Astrocyte of the spinal cord (primary cell): Measurements from ENCODE around the gene ANKRD34A.
A peak's percentile ranks its signal among the peaks of the same experiment; 100 is the strongest.

Experiments used
- DNase-seq: peaks from one replicate; pipeline ENCODE4 v3.0.0; 2011; ENCODE audit warnings: low read depth, low spot score
- H3K4me3 ChIP-seq: 2 replicates; pipeline ENCODE4 v1.5.1; 2011; ENCODE audit warnings: low read depth, mild to moderate bottlenecking, low read length, moderate library complexity
- in situ Hi-C: cut with HindIII; loops from 2 replicates; pipeline ENCODE4 v1.10.0; 2017; ENCODE audit warnings: low sequenced_read_pairs
- TF ChIP-seq, protein P1 (sequence below): IDR thresholded peaks from 2 replicates; pipeline ENCODE4 v1.5.1; 2012; ENCODE audit warnings: low read depth, mild to moderate bottlenecking, low read length, inconsistent platforms

The ANKRD34A gene

GRCh38 chr1:145983206-145983675 lies 18.9 kb upstream of the ANKRD34A start:
- TF ChIP-seq, protein P1, sequence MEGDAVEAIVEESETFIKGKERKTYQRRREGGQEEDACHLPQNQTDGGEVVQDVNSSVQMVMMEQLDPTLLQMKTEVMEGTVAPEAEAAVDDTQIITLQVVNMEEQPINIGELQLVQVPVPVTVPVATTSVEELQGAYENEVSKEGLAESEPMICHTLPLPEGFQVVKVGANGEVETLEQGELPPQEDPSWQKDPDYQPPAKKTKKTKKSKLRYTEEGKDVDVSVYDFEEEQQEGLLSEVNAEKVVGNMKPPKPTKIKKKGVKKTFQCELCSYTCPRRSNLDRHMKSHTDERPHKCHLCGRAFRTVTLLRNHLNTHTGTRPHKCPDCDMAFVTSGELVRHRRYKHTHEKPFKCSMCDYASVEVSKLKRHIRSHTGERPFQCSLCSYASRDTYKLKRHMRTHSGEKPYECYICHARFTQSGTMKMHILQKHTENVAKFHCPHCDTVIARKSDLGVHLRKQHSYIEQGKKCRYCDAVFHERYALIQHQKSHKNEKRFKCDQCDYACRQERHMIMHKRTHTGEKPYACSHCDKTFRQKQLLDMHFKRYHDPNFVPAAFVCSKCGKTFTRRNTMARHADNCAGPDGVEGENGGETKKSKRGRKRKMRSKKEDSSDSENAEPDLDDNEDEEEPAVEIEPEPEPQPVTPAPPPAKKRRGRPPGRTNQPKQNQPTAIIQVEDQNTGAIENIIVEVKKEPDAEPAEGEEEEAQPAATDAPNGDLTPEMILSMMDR: no peak
- in situ Hi-C loops: no loop called here
- H3K4me3 ChIP-seq: no peak overlapping the region

GRCh38 chr1:145982010-145982723 lies 17.8 kb upstream of the ANKRD34A start:
- in situ Hi-C loops: no loop called here
- H3K4me3 ChIP-seq: no peak overlapping the region
- no peak for DNase-seq
- TF ChIP-seq, protein P1: no peak

More at GRCh38 chr1:145983206-145983675, 18.9 kb upstream of the ANKRD34A start:
- no peak for DNase-seq

DNA sequence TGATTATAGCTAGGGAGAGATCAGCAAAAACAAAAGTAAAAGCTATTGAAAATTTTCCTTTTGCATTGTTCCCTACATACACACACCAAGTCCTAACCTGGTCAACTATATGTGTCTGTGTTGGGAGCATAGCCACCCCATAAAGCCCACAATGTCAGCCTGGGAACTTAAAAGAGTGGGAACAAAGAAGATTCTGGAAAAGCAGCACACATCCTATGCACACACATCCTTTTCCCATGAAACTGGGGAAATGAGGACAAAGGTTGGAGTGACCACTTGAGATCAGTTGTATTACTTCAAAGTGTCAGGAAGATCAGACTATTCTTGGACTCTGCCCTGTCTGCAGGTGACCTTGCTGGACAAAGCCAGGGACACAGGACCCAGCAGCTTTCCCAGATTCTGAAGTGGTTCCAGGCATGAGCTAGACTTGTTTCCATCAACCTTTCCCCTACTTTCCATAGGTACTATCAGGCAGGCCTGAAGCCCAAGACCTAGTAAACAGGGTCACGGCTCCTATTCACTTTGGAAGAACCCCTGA lies 16.2 kb upstream of the ANKRD34A start:
- TF ChIP-seq, protein P1: no peak
- no peak for DNase-seq
- in situ Hi-C loops: no loop called here
- no peak overlapping the region for H3K4me3 ChIP-seq

- in situ Hi-C loops: no loop called here
- no peak for DNase-seq
- TF ChIP-seq, protein P1: no peak
- H3K4me3 ChIP-seq: no peak overlapping the region
These were observed 15.5 kb upstream of the ANKRD34A start for GRCh38 chr1:145979746-145980456.

- TF ChIP-seq, protein P1: peak; percentile 28
- peak overlapping the region; percentile 9 for H3K4me3 ChIP-seq
- in situ Hi-C loops: no loop called here
- DNase-seq: peak; percentile 100
These were observed 14.7 kb upstream of the ANKRD34A start for GRCh38 chr1:145978854-145979745.

- DNase-seq: no peak
- in situ Hi-C loops: no loop called here
- no peak overlapping the region for H3K4me3 ChIP-seq
- TF ChIP-seq, protein P1: no peak
These were observed 14.1 kb upstream of the ANKRD34A start for GRCh38 chr1:145978471-145978853.
